ENCODE measurements around the gene EXOC6B.

DNA sequence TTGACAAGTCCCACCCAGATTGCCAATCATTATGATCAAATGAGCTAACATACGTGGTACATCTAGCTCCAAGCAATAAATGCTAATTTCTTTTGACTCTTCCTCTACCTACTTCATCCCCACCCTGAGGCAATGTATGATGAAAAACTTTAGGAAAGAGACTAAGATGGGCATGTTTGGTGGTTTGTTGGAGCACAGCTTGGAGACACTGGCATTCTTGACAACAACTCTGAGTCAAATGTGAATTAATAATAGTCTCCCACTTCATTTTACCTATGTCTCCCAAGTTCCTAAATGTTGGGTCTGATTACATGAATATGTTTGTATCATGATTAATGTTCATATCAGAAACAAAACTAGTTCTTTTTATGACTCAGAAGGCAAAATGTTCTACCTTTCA is 36.6 kb downstream of the EXOC6B start:
- TF ChIP-seq, protein P1, sequence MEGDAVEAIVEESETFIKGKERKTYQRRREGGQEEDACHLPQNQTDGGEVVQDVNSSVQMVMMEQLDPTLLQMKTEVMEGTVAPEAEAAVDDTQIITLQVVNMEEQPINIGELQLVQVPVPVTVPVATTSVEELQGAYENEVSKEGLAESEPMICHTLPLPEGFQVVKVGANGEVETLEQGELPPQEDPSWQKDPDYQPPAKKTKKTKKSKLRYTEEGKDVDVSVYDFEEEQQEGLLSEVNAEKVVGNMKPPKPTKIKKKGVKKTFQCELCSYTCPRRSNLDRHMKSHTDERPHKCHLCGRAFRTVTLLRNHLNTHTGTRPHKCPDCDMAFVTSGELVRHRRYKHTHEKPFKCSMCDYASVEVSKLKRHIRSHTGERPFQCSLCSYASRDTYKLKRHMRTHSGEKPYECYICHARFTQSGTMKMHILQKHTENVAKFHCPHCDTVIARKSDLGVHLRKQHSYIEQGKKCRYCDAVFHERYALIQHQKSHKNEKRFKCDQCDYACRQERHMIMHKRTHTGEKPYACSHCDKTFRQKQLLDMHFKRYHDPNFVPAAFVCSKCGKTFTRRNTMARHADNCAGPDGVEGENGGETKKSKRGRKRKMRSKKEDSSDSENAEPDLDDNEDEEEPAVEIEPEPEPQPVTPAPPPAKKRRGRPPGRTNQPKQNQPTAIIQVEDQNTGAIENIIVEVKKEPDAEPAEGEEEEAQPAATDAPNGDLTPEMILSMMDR (IDR thresholded peaks at IDR 0.05; ENCODE audit: borderline replicate concordance, extremely low read depth, low read length, poor library complexity, severe bottlenecking), result no peak
- no peak for TF ChIP-seq EZH2 (IDR thresholded peaks at IDR 0.05; ENCODE audit: borderline replicate concordance, low read depth, low read length, severe bottlenecking)
